ENCODE results near the gene GABRB1.

The GABRB1 gene

DNA sequence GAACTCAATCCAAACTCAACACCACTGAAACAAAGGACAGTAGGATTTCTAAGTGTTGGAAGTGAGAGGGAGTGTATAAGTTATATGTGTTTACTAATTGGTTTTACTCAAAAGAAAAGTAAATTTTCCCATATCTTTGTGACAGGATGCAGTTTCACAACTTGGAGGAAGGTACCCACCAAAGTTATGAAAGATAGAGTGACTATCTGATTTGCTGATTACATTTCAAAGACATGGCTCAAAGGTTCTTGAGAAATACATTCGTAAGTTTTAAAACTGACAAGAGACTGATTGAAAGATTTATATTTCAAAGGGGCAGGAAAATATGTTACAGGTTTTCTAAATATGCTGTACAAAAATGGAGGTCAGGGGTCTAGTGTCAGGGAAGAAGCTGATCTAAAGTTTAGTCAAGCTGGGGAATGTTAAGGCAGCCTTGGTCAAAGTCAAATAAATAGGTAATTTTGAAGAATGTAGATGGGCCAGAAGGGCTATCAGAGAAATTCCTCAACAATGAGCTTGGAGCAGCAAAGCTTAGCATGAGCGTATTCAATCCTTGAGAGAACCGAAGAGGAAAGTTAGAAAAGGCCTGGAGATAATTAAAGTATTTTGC, 441.9 kb downstream of the GABRB1 start:
- no peaks in the 10 kb centered on the region for H3K9me2 ChIP-seq (replicated peaks; ENCODE audit: low read depth, low read length)
- H3K4me2 ChIP-seq (ENCODE audit: low read depth, low read length, poor library complexity, severe bottlenecking) = no peak overlapping the region
- TF ChIP-seq, protein P1, sequence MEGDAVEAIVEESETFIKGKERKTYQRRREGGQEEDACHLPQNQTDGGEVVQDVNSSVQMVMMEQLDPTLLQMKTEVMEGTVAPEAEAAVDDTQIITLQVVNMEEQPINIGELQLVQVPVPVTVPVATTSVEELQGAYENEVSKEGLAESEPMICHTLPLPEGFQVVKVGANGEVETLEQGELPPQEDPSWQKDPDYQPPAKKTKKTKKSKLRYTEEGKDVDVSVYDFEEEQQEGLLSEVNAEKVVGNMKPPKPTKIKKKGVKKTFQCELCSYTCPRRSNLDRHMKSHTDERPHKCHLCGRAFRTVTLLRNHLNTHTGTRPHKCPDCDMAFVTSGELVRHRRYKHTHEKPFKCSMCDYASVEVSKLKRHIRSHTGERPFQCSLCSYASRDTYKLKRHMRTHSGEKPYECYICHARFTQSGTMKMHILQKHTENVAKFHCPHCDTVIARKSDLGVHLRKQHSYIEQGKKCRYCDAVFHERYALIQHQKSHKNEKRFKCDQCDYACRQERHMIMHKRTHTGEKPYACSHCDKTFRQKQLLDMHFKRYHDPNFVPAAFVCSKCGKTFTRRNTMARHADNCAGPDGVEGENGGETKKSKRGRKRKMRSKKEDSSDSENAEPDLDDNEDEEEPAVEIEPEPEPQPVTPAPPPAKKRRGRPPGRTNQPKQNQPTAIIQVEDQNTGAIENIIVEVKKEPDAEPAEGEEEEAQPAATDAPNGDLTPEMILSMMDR (conservative IDR thresholded peaks at IDR 0.05; ENCODE audit: low read length) = no peak
- no peak for TF ChIP-seq EZH2phosphoT487 (IDR thresholded peaks at IDR 0.05; ENCODE audit: borderline replicate concordance)
- H3K27me3 ChIP-seq (ENCODE audit: insufficient read depth, low read length, poor library complexity, severe bottlenecking) = no peaks in the 10 kb centered on the region
- H3K4me1 ChIP-seq (ENCODE audit: insufficient read depth, low read length, poor library complexity, severe bottlenecking) = no peaks in the 10 kb centered on the region
- H3K79me2 ChIP-seq (ENCODE audit: insufficient read depth, low read length) = no peaks in the 10 kb centered on the region
- H3K36me3 ChIP-seq (ENCODE audit: insufficient read depth, low read length) = no peaks in the 10 kb centered on the region
- no peaks in the 10 kb centered on the region for H3F3A ChIP-seq (ENCODE audit: low read depth)
- no peaks in the 10 kb centered on the region for H3K9me3 ChIP-seq (ENCODE audit: insufficient read depth, low read depth, low read length)
- H3K9ac ChIP-seq (ENCODE audit: low read depth, low read length, poor library complexity, severe bottlenecking) = no peak overlapping the region
- 0 out of 2 replicates have a peak overlapping the region, but pooled peaks have one; percentile 1 for H2AFZ ChIP-seq (ENCODE audit: low read length)
- no peak overlapping the region for H3K4me3 ChIP-seq (ENCODE audit: low read length, poor library complexity, severe bottlenecking)
- no peaks in the 10 kb centered on the region for H4K20me1 ChIP-seq (ENCODE audit: insufficient read depth, low read length, poor library complexity, severe bottlenecking)

GRCh38 chr4:47474799-47475198, 443.4 kb downstream of the GABRB1 start:
- Histone ChIP-seq H4K20me1 (ENCODE audit: insufficient read depth, low read length, poor library complexity, severe bottlenecking) (no peaks in the 10 kb centered on the region), H3K9me2 (replicated peaks; ENCODE audit: low read depth, low read length) (no peaks in the 10 kb centered on the region), H2AFZ (ENCODE audit: low read length) (no peak overlapping the region), H3K4me3 (ENCODE audit: low read length, poor library complexity, severe bottlenecking) (no peak overlapping the region), H3K9me3 (ENCODE audit: insufficient read depth, low read depth, low read length) (no peaks in the 10 kb centered on the region), H3K79me2 (ENCODE audit: insufficient read depth, low read length) (no peaks in the 10 kb centered on the region), H3K4me1 (ENCODE audit: insufficient read depth, low read length, poor library complexity, severe bottlenecking) (no peaks in the 10 kb centered on the region), H3F3A (ENCODE audit: low read depth) (no peaks in the 10 kb centered on the region), H3K36me3 (ENCODE audit: insufficient read depth, low read length) (no peaks in the 10 kb centered on the region), H3K9ac (ENCODE audit: low read depth, low read length, poor library complexity, severe bottlenecking) (no peak overlapping the region), H3K27me3 (ENCODE audit: insufficient read depth, low read length, poor library complexity, severe bottlenecking) (no peaks in the 10 kb centered on the region), H3K4me2 (ENCODE audit: low read depth, low read length, poor library complexity, severe bottlenecking) (no peak overlapping the region)
- TF ChIP-seq, protein P1 (conservative IDR thresholded peaks at IDR 0.05; ENCODE audit: low read length) = no peak
- no peak for TF ChIP-seq EZH2phosphoT487 (IDR thresholded peaks at IDR 0.05; ENCODE audit: borderline replicate concordance)

GRCh38 chr4:47475411-47475810, 444.0 kb downstream of the GABRB1 start:
- no peaks in the 10 kb centered on the region for H3K36me3 ChIP-seq (ENCODE audit: insufficient read depth, low read length)

More at GRCh38 chr4:47475411-47475810, 444.0 kb downstream of the GABRB1 start:
- Histone ChIP-seq H3K27me3 (ENCODE audit: insufficient read depth, low read length, poor library complexity, severe bottlenecking) (no peaks in the 10 kb centered on the region), H4K20me1 (ENCODE audit: insufficient read depth, low read length, poor library complexity, severe bottlenecking) (no peaks in the 10 kb centered on the region), H3K79me2 (ENCODE audit: insufficient read depth, low read length) (no peaks in the 10 kb centered on the region), H2AFZ (ENCODE audit: low read length) (no peak overlapping the region), H3K9me3 (ENCODE audit: insufficient read depth, low read depth, low read length) (no peaks in the 10 kb centered on the region), H3K9ac (ENCODE audit: low read depth, low read length, poor library complexity, severe bottlenecking) (no peak overlapping the region), H3K4me1 (ENCODE audit: insufficient read depth, low read length, poor library complexity, severe bottlenecking) (no peaks in the 10 kb centered on the region), H3K9me2 (replicated peaks; ENCODE audit: low read depth, low read length) (no peaks in the 10 kb centered on the region), H3K4me2 (ENCODE audit: low read depth, low read length, poor library complexity, severe bottlenecking) (no peak overlapping the region), H3F3A (ENCODE audit: low read depth) (no peaks in the 10 kb centered on the region), H3K4me3 (ENCODE audit: low read length, poor library complexity, severe bottlenecking) (no peak overlapping the region)
- TF ChIP-seq, protein P1 (conservative IDR thresholded peaks at IDR 0.05; ENCODE audit: low read length) = no peak
- no peak for TF ChIP-seq EZH2phosphoT487 (IDR thresholded peaks at IDR 0.05; ENCODE audit: borderline replicate concordance)

Measured in Loucy (cell line).